Cortex of kidney (tissue), 1 donor: ENCODE results near the gene CHCHD3.

Experiments used
- DNase-seq: peaks from one replicate; lab custom pipeline; 2025; lab: John Stamatoyannopoulos, UW

The CHCHD3 gene

GRCh38 chr7:132773527-132773956 is 308.3 kb downstream of the CHCHD3 start:
- DNase-seq, result no peak

DNA sequence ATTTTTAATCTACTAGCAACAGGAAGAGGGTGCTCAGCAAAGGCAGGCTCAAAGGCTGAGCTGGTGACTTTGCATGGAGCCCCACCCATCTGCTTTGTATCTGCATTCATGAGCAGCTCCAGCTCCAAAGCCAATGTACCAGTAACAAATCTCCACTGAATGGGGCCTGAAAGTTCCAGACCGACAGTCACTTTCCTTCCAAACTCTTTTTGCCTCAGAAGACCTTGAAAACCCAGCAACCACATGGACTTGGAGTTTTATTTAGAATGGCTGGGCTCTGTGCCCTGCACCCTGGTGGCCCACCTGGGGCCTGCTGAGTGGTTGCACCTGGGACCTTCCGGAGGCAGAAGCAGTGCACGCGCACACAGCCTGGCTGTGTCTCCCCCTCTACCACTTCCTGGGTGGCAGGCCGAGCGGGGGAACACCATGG is 310.6 kb downstream of the CHCHD3 start:
- DNase-seq, result no peak

DNA sequence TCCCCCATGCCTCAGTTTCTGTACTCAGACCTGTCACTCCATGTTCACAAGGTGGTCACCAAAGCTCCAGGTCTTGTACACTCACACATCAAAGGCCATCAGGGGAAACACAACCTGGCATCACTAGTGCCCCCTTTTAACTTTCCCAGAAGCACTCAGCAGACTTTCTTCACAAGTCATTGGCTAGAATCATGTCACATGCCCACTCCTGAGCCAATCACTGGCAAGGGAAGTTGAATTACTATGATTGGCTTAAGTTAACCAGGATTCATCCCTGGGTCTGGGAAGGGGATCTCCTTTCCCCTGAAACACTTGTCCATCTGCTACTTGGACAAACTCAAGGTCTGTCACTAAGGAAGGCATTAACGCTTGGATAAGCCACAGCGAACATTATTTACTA is 311.8 kb downstream of the CHCHD3 start:
- DNase-seq, result no peak

- no peak for DNase-seq
Measured at GRCh38 chr7:132769280-132769679, 312.6 kb downstream of the CHCHD3 start.

GRCh38 chr7:132768099-132768498 is 313.8 kb downstream of the CHCHD3 start:
- no peak for DNase-seq

DNA sequence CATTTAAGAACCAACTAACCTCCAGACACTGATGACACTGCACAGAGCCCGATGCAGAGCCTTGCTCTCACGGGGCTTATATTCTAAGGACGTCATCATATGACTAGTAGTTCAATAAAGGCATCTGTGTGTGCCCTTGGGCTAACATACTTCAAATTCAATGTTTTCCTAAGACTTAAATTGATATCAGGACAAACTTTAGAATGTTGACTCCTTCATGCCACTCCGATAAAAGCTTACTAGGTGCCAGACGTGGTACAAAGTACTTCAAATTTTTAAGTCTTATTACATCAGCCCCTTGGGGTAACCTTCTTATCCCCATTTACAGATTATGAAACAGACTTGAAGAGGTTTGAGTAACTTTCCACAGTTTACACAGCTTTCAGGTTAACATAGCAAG is 314.5 kb downstream of the CHCHD3 start:
- no peak for DNase-seq

DNA sequence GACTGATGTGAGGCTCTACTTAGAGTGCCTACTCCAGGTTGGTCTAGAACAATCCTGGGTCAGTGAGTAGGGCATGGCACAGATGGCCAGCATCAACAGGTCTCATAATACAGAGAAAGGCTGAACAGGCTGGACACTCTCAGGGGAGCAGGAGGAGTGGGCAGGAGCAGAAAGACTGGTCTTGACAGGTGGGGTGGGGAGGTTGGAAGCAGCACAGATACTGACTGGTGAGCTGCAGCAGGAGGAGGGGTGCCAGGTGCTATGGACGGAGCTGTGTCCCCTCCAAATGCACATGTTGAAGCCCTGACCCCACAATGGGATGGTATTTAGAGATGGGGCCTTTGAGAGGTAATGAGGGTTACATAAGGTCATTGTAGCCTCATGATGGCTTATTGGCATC is 315.2 kb downstream of the CHCHD3 start:
- no peak for DNase-seq

DNA sequence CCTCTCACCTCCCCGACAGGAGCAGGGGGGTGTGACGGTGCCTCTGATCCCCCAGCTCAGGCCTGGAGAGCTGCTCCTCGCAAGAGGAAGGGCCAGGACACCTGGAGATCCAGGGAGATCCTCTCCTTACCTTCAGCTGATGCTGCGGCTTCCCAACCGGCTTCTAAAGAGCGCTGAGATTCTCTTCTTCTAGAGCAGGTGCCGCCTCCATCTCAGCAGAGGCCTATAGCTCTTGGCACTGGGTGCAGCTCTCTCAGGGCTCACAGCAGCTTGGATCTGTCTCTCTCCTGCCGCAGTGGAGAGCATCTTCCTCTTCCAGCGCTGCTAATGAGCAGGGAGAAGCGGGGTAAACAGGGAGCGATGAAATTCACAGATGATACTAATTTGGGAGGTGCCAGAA is 316.0 kb downstream of the CHCHD3 start:
- no peak for DNase-seq

DNA sequence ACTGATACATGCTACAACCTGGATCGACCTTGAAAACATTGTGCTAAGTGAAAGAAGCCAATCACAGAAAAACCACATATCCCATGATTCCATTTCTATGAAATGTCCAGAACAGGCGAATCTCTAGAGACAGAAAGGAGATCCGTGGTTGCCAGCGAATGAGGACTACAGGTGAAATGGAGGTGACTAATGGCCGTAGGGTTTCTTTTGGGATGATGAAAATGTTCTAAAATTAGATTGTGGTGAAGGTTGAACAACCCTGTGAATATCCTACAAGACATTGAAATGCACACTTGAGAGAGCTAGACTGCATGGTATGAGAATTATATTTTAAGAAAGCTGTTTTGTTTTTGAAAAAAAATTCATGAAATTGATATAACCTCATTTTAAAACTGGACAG is 317.1 kb downstream of the CHCHD3 start:
- DNase-seq, result no peak

- DNase-seq, result no peak
Measured at GRCh38 chr7:132760866-132761265, 321.0 kb downstream of the CHCHD3 start.

- no peak for DNase-seq
Measured at GRCh38 chr7:132760244-132760623, 321.7 kb downstream of the CHCHD3 start.

DNA sequence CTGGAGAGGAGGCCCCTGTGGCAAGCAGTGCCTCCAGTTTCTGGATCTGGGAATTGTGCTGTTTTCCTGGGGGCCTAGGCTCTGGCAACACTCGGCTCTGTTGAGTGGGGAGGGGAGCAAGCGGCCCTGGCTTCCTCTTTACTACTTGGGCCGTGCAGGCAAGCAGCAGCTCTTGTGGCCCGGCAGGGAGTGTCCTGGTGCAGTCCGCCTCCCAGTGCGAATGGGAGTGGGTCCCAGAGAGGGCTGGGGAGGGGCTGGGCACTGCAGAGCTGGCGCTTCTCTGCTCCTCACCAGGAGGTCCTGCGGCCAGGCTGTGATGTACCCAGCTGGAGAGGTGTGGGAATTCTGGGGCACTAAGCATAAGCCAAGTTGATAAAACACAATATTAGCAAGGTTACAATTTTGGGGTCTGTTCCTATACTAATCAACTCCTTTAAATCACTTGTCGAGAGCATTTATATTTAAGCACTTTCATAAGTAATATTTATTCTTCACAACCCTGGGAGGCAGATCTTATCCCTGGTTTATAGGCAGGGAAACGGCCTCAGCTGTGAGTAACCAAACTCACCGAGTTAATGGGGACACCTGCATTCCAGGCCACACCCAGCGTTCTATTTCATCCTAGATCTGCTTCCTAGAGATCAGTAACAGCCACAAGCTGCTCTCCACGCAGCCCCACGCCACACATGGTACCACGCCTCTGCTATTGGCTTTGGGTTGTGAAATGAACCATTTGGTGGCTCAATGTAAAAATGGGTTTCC is 322.2 kb downstream of the CHCHD3 start:
- DNase-seq, result no peak

GRCh38 chr7:132758986-132759385 is 322.9 kb downstream of the CHCHD3 start:
- no peak for DNase-seq

DNA sequence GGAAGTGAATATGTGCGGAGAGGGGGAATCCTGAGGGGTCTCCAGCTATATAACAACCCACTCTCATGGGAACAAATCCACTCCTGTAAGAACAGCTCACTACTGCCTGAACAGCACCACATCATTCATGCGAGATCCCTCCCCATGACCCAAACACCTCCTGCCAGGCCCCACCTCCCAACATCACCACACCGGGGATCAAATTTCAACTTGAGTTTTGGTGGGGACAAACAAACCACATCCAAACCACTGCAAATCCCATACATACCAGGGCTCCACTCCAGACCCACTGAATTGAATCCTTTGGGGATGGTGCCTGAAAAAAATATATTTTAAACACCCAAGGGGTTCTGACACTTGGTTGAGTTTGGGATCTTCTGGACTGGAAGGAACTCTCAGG is 324.1 kb downstream of the CHCHD3 start:
- DNase-seq, result no peak

DNA sequence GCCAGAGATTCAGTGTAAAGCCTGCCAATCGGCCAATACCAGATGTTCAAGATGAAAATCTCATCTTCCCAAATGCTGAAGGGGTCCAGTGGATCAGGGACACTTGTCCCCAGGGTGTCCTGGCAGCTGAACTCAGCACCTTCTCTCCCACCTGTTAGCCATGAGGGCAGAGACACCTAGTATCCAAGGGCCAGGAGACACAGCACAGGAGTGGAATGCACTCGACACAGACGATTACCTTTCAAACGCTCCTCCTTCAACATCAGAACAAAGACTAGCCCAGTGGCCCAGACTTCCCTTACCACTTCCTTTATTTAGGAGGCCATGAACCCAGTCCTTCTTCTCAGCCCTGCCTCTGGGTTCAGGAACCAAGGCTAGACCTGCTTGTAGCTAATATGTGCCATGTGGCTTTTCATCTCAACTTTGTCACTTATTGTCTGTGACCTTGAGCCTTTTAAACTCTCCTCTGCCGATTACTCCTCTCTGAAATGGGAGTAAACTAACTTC is 325.4 kb downstream of the CHCHD3 start:
- DNase-seq, result no peak

DNA sequence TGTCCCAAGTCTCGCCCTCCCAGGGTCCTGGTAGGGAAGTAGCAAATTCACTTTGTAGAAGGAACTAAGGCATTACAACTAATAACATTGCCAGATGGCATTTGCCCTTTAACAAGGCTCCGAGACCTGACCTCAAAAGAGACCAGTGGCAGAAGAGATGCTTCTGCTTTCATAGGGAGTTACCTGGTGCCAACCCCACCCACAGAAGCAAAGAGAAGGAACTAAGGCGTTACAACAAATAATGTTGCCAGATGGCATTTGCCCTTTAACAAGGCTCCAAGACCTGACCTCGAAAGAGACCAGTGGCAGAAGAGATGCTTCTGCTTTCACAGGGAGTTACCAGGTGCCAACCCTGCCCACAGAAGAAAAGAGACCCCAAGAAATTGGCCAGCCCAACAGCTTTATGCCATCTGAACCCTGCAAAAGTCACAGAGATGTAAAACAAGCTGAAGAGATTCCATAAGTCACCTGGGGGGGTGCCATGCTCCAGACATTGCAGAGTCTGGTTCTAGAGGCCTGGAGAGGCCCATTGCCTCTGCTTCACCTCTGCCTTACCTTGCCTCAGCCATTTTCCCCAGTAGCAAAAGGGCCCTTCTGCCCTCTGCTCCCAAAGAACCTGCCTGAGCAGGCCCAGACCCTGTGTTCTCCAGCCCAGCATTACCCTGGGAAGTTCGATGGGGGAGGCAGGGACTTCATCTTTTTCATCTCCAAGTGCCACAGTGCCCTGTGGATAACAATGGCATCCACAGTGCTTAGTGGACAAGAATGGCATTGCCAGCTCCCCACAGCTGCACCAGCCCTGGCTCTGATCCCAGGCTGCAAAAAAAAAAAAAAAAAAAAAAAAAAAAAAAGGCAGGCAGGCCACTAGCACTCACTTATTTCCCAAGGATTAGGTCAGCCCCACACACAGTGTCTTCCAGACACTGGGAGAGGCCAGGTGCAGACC is 326.1 kb downstream of the CHCHD3 start:
- no peak for DNase-seq

DNA sequence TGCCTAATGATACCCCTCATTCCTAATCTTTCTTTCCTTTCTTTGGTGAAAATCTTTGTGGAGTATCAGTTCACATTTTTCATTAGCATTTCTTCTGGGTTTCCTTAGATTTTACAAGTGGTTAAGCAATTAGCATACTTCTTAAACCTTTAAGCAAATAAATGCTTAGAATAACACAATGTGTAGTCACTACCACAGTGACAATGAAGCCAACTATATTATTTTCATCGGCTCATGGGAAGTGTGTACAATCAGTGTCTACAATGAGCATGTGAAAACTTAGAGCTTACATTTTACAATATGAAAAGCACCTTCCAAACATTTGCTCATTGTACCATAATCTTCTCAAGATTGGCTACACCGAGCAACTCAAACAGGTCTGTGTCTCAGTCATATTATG is 329.5 kb downstream of the CHCHD3 start:
- no peak for DNase-seq

GRCh38 chr7:132751244-132751647 is 330.6 kb downstream of the CHCHD3 start:
- no peak for DNase-seq

DNA sequence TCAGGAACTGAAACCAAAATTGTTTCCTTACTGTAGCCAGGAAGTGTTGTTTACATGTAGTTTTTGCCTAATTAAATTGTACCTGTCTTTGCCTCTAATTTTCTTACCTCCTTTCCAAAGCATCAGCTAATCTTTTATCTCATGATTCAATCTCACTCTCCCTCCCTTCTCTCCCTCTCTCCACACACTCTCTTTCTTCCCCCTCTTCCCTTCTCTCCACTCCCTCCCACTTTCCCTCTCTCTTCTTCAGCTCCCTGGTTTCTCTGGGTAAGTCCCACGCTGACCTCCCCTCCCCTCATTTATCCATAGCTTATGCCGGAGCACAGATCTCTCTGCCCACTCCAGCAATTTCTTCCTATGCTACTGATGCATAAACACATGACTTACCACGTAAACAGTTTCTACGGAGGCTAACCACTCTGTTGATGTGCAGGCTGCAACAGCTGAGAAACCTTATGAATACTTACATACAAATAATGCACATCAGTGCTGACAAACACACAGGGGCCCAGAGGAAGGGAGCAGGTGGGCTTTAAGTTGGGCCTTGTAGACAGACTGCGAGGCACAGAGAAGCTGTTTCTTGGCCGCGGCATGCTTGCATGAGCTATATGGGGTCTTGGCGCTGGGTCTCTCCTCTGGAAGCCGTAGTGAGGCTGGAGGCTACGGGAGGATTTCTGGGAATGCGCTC is 331.2 kb downstream of the CHCHD3 start:
- no peak for DNase-seq

- DNase-seq, result no peak
Measured at GRCh38 chr7:132750096-132750495, 331.8 kb downstream of the CHCHD3 start.

DNA sequence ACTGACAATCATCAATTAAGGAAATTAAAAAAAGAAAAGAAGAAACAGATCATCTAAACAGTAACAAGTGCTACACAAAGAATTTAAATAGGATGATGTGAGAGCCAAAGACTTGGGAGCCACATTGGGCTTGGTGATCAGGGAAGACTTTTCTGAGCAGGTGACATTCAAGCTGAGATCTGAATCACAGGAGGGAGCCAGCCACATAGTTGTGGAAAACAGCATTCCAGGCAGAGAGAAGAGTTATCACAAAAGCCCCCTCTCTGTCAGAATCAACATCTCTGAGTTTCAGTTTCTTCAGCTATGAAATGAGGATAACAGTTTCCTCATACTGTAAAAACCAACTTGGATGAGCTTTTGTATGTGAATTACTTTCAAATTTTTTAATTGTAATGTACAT is 336.4 kb downstream of the CHCHD3 start:
- no peak for DNase-seq

GRCh38 chr7:132743974-132744373 is 337.9 kb downstream of the CHCHD3 start:
- DNase-seq, result no peak
